Natural killer cell treated with Interleukin-12 subunit alpha and Interleukin-12 subunit beta and Interleukin-15 and Interleukin-18, amount 100 ng/mL, for 72 hours (primary cell): ENCODE data around the gene AKR1A1. TPM values are rescaled to one million over a fixed set of nuclear protein-coding genes. Genes with fewer than 3 reads are reported as not detected.
"Not testable (repeated sequence)": the region's sequence is repeated elsewhere in the genome, so short reads cannot be mapped to it uniquely, and the experiment has no call there.

ENCODE experiments used
- ATAC-seq, 2 donors: fragments of 150-1000 bp; cut with Tn5 transposase in 1 of 2; sonication (Bioruptor Pico), chemical (Tn5 transposase) in 1 of 2; 2 replicates each; pipeline ENCODE4 v1.10.0; 2021
- DNase-seq: peaks from one replicate; pipeline ENCODE4 v3.0.0; 2022; ENCODE audit warnings: low spot score
- H3K27ac Mint-ChIP-seq, 2 donors: 1 replicate in 1 of 2; 2 replicates in 1 of 2; pipeline ENCODE4 v1.8.0; 2022; ENCODE audit warnings: mixed read lengths in 2 of 2, mild to moderate bottlenecking in 1 of 2, moderate library complexity in 1 of 2
- H3K27me3 Mint-ChIP-seq, 2 donors: 1 replicate in 1 of 2; 2 replicates in 1 of 2; pipeline ENCODE4 v1.8.0; 2022; ENCODE audit warnings: mixed read lengths in 2 of 2
- H3K36me3 Mint-ChIP-seq: one replicate; pipeline ENCODE4 v1.8.0; 2022; ENCODE audit warnings: mixed read lengths
- H3K4me1 Mint-ChIP-seq, 2 donors: 1 replicate in 1 of 2; 2 replicates in 1 of 2; pipeline ENCODE4 v1.8.0; 2022; ENCODE audit warnings: low read depth in 2 of 2, mixed read lengths in 2 of 2, mild to moderate bottlenecking in 1 of 2
- H3K4me3 Mint-ChIP-seq: one replicate; pipeline ENCODE4 v1.8.0; 2022; ENCODE audit warnings: mixed read lengths
- H3K9me3 Mint-ChIP-seq: 2 replicates; pipeline ENCODE4 v1.8.0; 2022; ENCODE audit warnings: mixed read lengths
- total RNA-seq, 2 donors: library from RNA; stranded (reverse); gene quantifications; one replicate each; pipeline ENCODE4 v1.2.3, GENCODE V29; 2022

Gene AKR1A1
- total RNA-seq: 100 to 1,000 TPM; 137 to 181 TPM

DNA sequence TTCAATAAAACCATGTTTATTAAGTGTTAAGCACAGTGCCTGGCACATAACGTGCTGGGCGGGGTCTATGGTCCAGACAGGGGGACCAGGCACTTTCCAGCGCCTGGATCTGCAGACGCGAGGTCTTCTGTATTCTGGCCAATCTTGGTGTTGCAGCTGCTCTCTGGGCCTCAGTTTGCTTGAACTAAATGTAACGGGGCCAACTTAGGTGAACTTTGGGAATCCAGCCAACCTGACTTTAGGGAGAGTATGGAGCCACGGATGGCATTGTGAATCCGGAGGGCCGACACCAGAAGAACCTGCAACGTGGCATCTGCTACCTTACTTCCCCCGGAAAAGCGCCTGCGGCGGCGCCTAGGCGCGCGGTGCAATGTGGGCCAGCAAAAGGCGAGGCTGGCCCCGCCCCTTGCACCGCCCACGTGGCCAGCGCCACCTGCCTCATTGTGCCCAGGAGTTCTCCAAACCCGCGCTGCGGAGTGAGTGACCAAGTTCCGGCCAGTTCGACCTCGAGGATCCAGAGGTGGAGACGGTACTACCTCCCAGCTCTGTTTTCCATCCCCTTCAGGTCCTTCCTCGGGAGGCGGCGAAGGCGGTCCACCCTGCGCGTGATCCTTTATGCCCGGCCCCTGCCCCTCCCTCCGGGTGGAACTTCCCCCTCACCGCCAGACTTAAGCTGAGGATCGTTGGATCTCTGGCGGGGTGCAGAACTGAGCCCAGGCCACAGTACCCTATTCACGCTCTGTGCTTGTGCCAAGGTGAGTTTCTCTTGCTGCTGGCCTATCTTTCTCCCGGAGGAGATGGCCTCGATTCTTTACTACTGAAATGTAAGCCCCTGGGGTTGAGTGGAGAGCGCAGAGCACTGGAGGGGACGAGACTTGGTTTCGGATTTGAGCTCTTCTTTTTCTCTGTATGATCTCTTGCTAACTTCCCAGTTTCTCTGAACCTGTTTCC is at the start of gene AKR1A1:
Gene AKR1A1 (plus strand): TSS at position 426 of the 951 bp plus-strand sequence. CDS start 10,969 bp downstream, outside the sequence.
- peaks cover 16 to 25% of the 10 kb centered on the region in 2 donors for H3K4me1 Mint-ChIP-seq
- peaks cover 0 to 8% of the 10 kb centered on the region in 2 donors for H3K27me3 Mint-ChIP-seq
- ATAC-seq: peak; percentile 98
- H3K9me3 Mint-ChIP-seq: no peaks in the 10 kb centered on the region
- H3K4me3 Mint-ChIP-seq: peak within 1 kb of the TSS; percentile 98
- DNase-seq: peak; percentile 88
- H3K27ac Mint-ChIP-seq: peak within 1 kb of the TSS; percentile 85 to 93
- H3K36me3 Mint-ChIP-seq: peaks cover 4% of the 10 kb centered on the region

DNA sequence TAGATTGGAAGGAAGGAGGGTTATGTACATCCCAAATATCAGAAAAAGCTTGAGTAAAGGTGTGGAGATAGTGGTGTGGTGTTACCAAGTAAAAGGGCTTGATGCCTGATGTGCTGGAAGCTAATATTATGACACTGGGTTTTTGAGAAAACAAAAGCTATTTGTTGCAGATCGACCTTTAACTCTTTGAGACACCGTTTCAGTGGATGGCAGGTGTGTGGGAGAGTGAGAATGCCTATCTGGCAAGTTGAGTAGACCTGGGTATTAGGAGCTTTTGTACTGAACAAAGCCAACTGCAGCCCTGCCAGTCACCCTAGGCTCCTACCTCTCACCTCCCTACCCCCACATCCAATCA is 49.1 kb upstream of the AKR1A1 start:
- no peak overlapping the region for H3K27ac Mint-ChIP-seq
- no peak for DNase-seq

DNA sequence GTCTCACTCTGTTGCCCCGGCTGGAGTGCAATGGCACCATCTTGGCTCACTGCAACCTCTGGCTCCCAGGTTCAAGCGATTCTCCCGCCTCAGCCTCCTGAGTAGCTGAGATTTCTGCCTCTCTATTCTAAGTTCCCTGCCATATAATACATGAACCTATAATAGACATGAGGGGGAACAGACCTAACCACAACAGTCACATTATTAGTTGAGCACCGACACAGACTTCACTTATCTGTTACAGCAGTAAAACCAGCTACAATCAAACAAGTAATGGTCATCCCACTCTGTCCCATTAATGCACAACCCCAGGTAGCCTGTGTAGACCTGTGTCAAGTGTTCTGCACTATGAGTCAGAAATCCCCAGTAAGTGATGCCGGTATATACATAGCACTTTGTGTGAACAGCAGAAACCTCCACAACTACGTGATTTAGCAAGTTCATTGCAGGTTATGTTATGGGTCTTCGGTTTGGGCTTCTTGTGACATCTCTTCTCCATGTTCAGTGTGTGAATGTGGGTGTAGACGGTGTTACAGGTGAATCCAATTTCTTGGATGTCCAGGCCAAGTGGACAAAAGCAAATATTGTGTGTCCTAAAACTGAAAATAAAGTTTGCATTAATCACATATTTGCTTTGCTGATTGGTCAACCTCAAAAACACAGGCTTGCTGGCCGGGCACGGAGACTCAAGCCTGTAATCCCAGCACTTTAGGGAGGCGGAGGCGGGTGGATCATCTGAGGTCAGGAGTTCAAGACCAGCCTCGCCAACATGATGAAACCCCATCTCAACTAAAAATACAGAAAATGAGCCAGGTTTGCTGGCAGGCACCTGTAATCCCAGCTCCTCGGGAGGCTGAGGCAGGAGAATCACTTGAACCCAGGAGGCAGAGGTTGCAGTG is 46.9 kb upstream of the AKR1A1 start:
- DNase-seq: no peak
- Mint-ChIP-seq H3K4me3 (no peak overlapping the region), H3K27me3 (no peaks in the 10 kb centered on the region), H3K4me1 (peaks cover 26 to 27% of the 10 kb centered on the region in 2 donors), H3K27ac (no peak overlapping the region), H3K9me3 (no peaks in the 10 kb centered on the region), H3K36me3 (no peaks in the 10 kb centered on the region)
- ATAC-seq: no peak

More for the DNA sequence above, 49.1 kb upstream of the AKR1A1 start:
- peaks cover 26 to 29% of the 10 kb centered on the region in 2 donors for H3K4me1 Mint-ChIP-seq
- no peaks in the 10 kb centered on the region for H3K27me3 Mint-ChIP-seq
- no peaks in the 10 kb centered on the region for H3K36me3 Mint-ChIP-seq
- peak overlapping the region; percentile 99 for H3K4me3 Mint-ChIP-seq
- ATAC-seq: no peak
- H3K9me3 Mint-ChIP-seq: no peaks in the 10 kb centered on the region

DNA sequence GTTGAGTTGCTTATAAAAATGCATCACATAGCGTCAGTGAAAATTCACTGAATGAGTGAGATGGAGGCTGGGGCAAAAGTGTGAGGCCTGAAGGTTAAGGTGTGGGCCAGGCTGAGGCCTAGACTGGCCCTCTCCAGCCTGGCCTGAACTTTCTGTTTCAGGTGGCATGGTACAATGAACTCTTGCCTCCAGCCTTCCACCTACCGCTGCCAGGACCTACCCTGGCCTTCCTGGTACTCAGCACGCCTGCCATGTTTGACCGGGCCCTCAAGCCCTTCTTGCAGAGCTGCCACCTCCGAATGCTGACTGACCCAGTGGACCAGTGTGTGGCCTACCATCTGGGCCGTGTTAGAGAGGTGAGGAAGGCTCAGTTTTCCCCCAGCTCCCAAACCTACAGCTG is 43.4 kb upstream of the AKR1A1 start:
- H3K27me3 Mint-ChIP-seq: no peaks in the 10 kb centered on the region
- ATAC-seq (peak; percentile 10 to 46), DNase-seq (no peak)
- H3K4me1 Mint-ChIP-seq: peaks cover 0 to 3% of the 10 kb centered on the region in 2 donors
- no peaks in the 10 kb centered on the region for H3K9me3 Mint-ChIP-seq
- peaks cover 13% of the 10 kb centered on the region for H3K36me3 Mint-ChIP-seq
- peak overlapping the region in 1 of 2 donors; percentile 44 for H3K27ac Mint-ChIP-seq
- H3K4me3 Mint-ChIP-seq: no peak overlapping the region

DNA sequence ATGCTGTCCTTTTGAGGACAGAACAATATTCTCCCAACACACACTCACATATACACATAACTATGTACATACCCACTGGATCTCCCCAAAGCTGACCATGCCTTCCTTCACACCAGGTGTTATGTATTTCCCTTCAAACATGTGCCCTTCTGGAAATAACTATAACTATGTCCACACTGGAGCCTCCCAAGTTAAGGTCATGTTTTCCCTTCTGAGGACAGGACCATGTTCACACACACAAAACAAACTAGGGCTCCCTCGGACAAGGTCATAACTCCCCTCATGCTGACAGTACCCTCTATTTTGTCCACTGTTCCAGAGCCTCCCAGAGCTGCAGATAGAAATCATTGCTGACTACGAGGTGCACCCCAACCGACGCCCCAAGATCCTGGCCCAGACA is 42.7 kb upstream of the AKR1A1 start:
- Mint-ChIP-seq H3K4me3 (no peak overlapping the region), H3K36me3 (peaks cover 13% of the 10 kb centered on the region), H3K9me3 (no peaks in the 10 kb centered on the region), H3K4me1 (peaks cover 4 to 5% of the 10 kb centered on the region in 2 donors), H3K27ac (peak overlapping the region in 1 of 2 donors; percentile 44), H3K27me3 (no peaks in the 10 kb centered on the region)
- DNase-seq (no peak), ATAC-seq (no peak)

DNA sequence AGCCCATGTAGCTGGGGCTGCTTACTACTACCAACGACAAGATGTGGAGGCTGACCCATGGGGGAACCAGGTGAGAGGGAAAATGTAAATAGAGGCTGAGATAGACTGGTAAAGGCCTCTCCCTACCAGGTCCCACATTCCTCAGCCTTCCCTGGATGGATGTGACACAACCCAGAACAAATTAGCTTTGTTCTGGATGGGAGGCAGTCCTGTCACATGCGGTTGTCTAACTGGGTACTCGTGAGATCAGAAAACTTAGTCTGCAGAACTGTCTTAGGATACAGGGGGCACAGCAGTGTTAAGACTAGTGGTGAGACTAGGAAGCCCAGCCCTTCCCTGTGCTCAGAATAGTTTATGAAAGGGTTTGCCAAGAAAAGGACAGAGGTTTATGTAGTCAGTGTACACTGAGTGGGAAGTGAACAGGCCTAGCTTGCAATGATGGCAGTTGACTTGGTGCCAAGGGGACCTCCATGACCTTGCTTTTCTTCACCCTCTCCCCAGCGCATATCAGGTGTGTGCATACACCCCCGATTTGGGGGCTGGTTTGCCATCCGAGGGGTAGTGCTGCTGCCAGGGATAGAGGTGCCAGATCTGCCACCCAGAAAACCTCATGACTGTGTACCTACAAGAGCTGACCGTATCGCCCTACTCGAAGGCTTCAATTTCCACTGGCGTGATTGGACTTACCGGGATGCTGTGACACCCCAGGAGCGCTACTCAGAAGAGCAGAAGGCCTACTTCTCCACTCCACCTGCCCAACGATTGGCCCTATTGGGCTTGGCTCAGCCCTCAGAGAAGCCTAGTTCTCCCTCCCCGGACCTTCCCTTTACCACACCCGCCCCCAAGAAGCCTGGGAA is 42.1 kb upstream of the AKR1A1 start:
- Mint-ChIP-seq H3K27me3 (no peaks in the 10 kb centered on the region), H3K4me1 (peaks cover 4 to 5% of the 10 kb centered on the region in 2 donors), H3K27ac (peak overlapping the region in 1 of 2 donors; percentile 44), H3K36me3 (peaks cover 16% of the 10 kb centered on the region), H3K9me3 (no peaks in the 10 kb centered on the region), H3K4me3 (no peak overlapping the region)
- ATAC-seq: peak in 1 of 2 donors; percentile 31
- no peak for DNase-seq

DNA sequence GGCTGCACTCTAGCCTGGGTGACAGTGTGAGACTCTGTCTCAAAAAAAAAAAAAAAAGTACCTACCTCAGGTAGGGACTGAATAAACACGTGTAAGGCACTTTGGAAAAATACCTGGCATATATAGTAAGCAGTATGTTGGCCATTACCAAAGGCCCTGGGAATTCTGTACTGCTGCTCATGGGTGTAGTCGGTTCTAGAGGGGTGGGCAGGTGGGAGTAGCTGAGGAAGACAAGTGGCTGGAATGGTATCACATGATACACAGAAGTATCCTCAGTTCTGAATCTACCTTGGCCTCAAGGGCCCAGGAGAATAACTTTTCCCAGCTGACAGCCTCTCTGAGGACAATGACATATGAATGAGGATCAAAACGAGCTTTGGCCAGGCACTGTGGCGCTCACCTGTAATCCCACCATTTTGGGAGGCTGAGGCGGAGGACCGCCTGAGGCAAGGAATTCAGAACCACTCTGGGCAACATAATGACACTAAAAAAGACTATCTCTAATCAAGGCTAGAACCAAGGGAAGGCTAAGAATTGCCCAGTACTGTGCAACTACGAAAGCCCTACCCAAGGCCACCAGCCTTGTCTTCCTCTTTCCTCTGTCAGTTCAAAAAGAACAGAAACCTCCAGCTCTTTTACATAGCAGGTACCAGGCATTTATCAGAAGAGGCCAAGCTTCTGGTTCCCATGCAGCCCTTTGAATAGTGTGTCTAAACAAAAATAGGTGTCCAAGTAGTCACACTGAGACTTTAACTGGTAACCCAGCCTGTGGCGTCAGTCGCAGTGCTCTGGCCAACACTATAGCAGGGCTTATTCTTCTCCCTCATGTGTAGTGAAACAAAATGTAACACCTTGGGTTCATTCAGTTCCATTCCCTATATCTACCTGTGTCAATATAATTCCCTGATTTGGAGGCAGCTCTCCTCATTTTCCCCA is 40.3 kb upstream of the AKR1A1 start:
- Mint-ChIP-seq H3K27me3 (no peaks in the 10 kb centered on the region), H3K4me3 (no peak overlapping the region), H3K4me1 (peaks cover 4 to 5% of the 10 kb centered on the region in 2 donors), H3K9me3 (no peaks in the 10 kb centered on the region), H3K36me3 (peaks cover 23% of the 10 kb centered on the region), H3K27ac (no peak overlapping the region)
- ATAC-seq (no peak), DNase-seq (no peak)

DNA sequence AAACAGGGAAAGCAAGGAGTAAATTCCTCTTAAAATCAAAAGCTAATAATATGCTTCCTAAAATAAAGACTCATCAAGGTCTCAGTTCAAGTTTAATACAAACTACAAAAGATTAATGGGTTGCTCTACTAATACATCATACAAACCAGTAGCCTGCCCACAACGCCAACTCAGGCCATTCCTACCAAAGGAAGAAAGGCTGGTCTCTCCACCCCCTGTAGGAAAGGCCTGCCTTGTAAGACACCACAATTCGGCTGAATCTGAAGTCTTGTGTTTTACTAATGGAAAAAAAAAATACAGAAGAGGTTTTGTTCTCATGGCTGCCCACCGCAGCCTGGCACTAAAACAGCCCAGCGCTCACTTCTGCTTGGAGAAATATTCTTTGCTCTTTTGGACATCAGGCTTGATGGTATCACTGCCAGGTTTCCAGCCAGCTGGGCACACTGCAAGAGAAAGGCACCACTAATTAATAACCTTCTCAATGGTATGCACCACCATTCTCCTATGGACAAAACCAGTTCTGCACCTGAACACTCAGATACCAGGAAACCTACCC is 39.6 kb upstream of the AKR1A1 start:
- H3K27ac Mint-ChIP-seq: no peak overlapping the region
- no peaks in the 10 kb centered on the region for H3K27me3 Mint-ChIP-seq
- no peak for ATAC-seq

DNA sequence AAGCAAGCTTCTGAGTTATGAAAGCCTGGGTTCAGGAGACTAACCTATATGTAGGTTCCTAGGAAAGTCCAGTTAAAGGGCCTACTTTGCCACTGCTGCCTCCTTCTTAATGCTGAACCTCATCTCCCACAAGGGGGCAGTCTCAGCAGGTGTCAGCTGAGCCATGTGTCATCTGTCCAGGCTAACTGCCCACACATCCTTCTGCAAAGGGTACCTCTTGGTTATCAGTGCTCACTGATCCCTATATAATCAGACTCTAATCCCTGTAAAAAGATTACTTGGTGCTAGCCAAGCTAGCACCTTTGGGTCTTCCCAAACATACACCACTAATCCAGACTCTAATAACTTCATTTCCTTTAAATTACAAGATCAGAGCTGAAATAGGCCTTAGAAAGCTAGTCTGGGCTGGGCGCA is 38.0 kb upstream of the AKR1A1 start:
- H3K4me3 Mint-ChIP-seq: no peak overlapping the region
- H3K4me1 Mint-ChIP-seq: peaks cover 4% of the 10 kb centered on the region in 2 donors
- no peak overlapping the region for H3K27ac Mint-ChIP-seq
- DNase-seq (peak; percentile 77), ATAC-seq (peak; percentile 70 to 83)
- H3K9me3 Mint-ChIP-seq: no peaks in the 10 kb centered on the region
- peaks cover 37% of the 10 kb centered on the region for H3K36me3 Mint-ChIP-seq
- H3K27me3 Mint-ChIP-seq: no peaks in the 10 kb centered on the region

More for the DNA sequence above, 39.6 kb upstream of the AKR1A1 start:
- no peak for DNase-seq
- Mint-ChIP-seq H3K4me1 (peaks cover 4 to 5% of the 10 kb centered on the region in 2 donors), H3K9me3 (no peaks in the 10 kb centered on the region), H3K36me3 (peaks cover 30% of the 10 kb centered on the region), H3K4me3 (no peak overlapping the region)

DNA sequence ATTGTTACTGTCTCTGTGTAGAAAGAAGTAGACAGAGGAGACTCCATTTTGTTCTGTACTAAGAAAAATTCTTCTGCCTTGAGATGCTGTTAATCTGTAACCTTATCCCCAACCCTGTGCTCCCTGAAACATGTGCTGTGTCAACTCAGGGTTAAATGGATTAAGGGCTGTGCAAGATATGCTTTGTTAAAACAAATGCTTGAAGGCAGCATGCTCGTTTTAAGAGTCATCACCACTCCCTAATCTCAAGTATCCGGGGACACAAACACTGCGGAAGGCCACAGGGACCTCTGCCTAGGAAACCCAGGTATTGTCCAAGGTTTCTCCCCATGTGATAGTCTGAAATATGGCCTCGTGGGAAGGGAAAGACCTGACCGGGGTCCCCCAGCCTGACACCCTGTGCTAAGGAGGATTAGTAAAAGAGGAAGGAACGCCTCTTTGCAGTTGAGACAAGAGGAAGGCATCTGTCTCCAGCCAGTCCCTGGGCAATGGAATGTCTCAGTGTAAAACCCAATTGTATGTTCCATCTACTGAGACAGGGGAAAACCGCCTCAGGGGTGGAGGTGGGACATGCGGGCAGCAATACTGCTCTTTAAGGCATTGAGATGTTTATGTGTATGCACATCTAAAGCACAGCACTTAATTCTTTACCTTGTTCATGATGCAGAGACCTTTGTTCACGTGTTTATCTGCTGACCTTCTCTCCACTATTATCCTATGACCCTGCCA is 36.9 kb upstream of the AKR1A1 start:
- peaks cover 37% of the 10 kb centered on the region for H3K36me3 Mint-ChIP-seq
- H3K4me3 Mint-ChIP-seq, DNase-seq, H3K27me3 Mint-ChIP-seq, H3K4me1 Mint-ChIP-seq, ATAC-seq, H3K27ac Mint-ChIP-seq, H3K9me3 Mint-ChIP-seq: not testable (repeated sequence)

DNA sequence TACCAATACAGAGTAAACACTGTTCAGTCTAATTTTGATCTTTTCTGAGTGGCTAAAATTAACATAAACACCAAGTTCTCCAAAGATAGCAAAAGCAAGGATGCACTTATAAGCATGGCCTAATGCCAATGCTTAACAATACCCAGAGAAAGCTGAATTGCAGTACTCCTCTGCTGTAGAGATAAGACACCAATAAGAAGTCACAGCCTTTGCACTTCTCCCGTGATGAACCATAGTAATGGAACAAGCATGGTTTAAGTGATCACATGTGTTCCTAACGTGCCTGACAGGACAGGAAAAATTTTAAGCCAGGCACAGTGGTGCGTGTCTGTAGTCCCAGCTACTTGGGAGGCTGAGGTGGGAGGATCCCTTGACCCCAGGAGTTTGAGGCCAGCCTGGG is 34.6 kb upstream of the AKR1A1 start:
- H3K9me3 Mint-ChIP-seq: no peaks in the 10 kb centered on the region
- no peak overlapping the region for H3K4me3 Mint-ChIP-seq
- peaks cover 32% of the 10 kb centered on the region for H3K36me3 Mint-ChIP-seq
- no peak for ATAC-seq
- no peaks in the 10 kb centered on the region for H3K27me3 Mint-ChIP-seq
- no peak for DNase-seq
- peak overlapping the region in 1 of 2 donors; percentile 50 for H3K27ac Mint-ChIP-seq
- H3K4me1 Mint-ChIP-seq: peaks cover 14 to 15% of the 10 kb centered on the region in 2 donors
